RWPE2 (cell line): ENCODE results near the gene PEX11G.
"Not testable (repeated sequence)": the region's sequence is repeated elsewhere in the genome, so short reads cannot be mapped to it uniquely, and the experiment has no call there.

Experiments
- ATAC-seq: fragments of 200-7000 bp; cut with Tn5 transposase; 3 replicates; pipeline ENCODE4 v1.9.1; 2021; ENCODE audit warnings: low read depth
- DNase-seq: peaks from one replicate; pipeline ENCODE4 v3.0.0-alpha.2; 2020; ENCODE audit warnings: low spot score
- H3K27ac ChIP-seq: fragments of 450-650 bp; 2 replicates; pipeline ENCODE4 v1.5.1; 2017; ENCODE audit warnings: mild to moderate bottlenecking; ENCODE audit not compliant: poor library complexity, severe bottlenecking
- H3K27me3 ChIP-seq: fragments of 250-450 bp; sonication (Bioruptor Pico); 2 replicates; pipeline ENCODE4 v1.5.1; 2021; ENCODE audit warnings: mild to moderate bottlenecking, moderate library complexity; ENCODE audit not compliant: insufficient read depth, poor library complexity, severe bottlenecking
- H3K36me3 ChIP-seq: fragments of 250-450 bp; sonication (Bioruptor Pico); 2 replicates; pipeline ENCODE4 v1.5.1; 2020; ENCODE audit warnings: low read depth, mild to moderate bottlenecking, moderate library complexity
- H3K4me1 ChIP-seq: fragments of 250-450 bp; sonication (Bioruptor Pico); 2 replicates; pipeline ENCODE4 v1.5.1; 2021; ENCODE audit warnings: mild to moderate bottlenecking, moderate library complexity; ENCODE audit not compliant: insufficient read depth, poor library complexity, severe bottlenecking
- H3K4me3 ChIP-seq: fragments of 250-450 bp; sonication (Bioruptor Pico); 2 replicates; pipeline ENCODE4 v1.5.1; 2021; ENCODE audit warnings: mild to moderate bottlenecking, moderate library complexity; ENCODE audit not compliant: severe bottlenecking
- H3K9me3 ChIP-seq: fragments of 250-450 bp; sonication (Bioruptor Pico); 2 replicates; pipeline ENCODE4 v1.5.1; 2021; ENCODE audit warnings: mild to moderate bottlenecking, moderate library complexity; ENCODE audit not compliant: severe bottlenecking
- TF ChIP-seq, protein P1 (sequence below): fragments of 450-650 bp; IDR thresholded peaks from one replicate; pipeline ENCODE4 v1.5.1; 2017; ENCODE audit warnings: mild to moderate bottlenecking, moderate library complexity; ENCODE audit not compliant: poor library complexity, severe bottlenecking

PEX11G gene

DNA sequence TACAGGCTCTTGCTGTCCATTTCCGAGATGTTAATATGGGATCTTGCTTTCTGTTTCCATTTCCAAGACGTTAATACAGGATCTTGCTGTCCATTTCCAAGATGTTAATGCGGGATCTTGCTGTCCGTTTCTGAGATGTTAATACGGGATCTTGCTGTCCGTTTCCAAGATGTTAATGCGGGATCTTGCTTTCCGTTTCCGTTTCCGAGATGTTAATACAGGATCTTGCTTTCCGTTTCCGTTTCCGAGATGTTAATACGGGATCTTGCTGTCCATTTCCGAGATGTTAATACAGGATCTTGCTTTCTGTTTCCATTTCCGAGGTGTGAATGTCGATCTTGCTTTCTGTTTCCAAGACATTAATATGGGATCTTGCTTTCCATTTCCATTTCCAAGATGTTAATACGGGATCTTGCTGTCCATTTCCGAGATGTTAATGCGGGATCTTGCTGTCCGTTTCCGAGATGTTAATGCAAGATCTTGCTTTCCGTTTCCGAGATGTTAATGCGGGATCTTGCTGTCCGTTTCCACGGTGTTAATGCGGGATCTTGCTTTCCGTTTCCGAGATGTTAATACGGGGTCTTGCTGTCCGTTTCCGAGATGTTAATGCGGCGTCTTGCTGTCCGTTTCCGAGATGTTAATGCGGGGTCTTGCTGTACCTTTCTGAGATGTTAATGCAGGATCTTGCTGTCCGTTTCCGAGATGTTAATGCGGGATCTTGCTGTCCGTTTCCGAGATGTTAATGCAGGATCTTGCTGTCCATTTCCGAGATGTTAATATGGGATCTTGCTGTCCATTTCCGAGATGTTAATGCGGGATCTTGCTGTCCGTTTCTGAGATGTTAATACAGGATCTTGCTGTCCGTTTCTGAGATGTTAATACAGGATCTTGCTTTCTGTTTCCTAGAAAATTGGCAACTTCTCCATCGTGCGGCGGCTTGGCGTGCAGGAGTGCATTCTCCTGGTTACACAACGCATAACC lies 38.3 kb downstream of the PEX11G start:
- Histone ChIP-seq H3K27ac (no peak overlapping the region), H3K9me3 (peaks cover 6% of the 10 kb centered on the region), H3K27me3 (no peaks in the 10 kb centered on the region), H3K4me3 (no peak overlapping the region), H3K36me3 (peaks cover 87% of the 10 kb centered on the region), H3K4me1 (no peaks in the 10 kb centered on the region)
- DNase-seq (no peak), ATAC-seq (no peak)
- TF ChIP-seq, protein P1, sequence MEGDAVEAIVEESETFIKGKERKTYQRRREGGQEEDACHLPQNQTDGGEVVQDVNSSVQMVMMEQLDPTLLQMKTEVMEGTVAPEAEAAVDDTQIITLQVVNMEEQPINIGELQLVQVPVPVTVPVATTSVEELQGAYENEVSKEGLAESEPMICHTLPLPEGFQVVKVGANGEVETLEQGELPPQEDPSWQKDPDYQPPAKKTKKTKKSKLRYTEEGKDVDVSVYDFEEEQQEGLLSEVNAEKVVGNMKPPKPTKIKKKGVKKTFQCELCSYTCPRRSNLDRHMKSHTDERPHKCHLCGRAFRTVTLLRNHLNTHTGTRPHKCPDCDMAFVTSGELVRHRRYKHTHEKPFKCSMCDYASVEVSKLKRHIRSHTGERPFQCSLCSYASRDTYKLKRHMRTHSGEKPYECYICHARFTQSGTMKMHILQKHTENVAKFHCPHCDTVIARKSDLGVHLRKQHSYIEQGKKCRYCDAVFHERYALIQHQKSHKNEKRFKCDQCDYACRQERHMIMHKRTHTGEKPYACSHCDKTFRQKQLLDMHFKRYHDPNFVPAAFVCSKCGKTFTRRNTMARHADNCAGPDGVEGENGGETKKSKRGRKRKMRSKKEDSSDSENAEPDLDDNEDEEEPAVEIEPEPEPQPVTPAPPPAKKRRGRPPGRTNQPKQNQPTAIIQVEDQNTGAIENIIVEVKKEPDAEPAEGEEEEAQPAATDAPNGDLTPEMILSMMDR, result no peak

DNA sequence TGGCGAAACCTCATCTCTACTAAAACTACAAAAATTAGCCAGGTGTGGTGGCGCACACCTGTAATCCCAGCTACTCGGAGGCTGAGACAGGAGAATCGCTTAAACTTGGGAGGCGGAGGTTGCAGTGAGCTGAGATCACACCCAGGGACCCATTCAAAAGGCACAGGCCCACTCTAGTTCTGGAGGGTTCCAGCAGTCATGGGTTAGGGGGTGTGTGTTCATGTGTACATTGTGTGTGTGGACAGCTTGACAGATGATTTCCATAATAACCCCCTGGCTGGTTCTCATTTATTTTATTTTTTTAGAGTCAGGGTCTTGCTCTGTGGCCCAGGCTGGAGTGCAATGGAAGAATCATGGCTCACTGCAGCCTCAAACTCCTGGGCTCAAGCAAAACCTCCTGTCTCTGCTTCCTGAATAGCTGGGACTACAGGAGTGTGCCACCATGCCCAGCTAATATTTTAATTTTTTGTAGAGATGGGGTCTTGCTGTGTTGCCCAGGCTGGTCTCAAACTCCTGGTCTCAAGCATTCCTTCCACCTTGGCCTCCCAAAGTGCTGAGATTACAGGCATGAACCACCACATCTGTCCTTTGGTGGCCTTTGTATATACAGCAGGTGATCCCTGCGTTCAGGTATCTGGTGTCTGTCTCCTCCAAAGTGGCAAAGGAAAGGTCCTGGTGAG lies 39.3 kb downstream of the PEX11G start:
- DNase-seq, H3K4me1 ChIP-seq, H3K4me3 ChIP-seq, H3K9me3 ChIP-seq, H3K27me3 ChIP-seq, ATAC-seq, H3K27ac ChIP-seq: not testable (repeated sequence)
- peaks cover 87% of the 10 kb centered on the region for H3K36me3 ChIP-seq

DNA sequence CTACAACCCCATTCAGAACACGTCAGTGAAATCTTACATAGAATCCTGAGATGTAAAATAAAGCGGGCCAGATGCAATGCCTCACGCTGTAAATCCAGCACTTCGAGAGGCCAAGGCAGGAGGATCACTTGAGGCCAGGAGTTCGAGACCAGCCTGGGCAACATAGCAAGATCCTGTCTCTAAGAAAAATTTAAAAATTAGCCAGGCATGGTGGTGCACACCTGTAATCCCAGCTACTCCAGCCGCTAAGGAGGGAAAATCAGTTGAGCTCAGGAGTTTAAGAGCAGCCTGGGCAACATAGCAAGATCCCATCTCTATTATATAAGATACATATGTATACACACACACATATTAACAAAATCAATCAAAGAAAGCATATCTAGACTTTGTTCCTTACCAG lies 41.2 kb downstream of the PEX11G start:
- ATAC-seq, result no peak
- Histone ChIP-seq H3K27me3 (no peaks in the 10 kb centered on the region), H3K27ac (no peak overlapping the region), H3K9me3 (no peaks in the 10 kb centered on the region), H3K4me1 (no peaks in the 10 kb centered on the region), H3K36me3 (peaks cover 86% of the 10 kb centered on the region), H3K4me3 (no peak overlapping the region)
- no peak for DNase-seq
- TF ChIP-seq, protein P1, result no peak

DNA sequence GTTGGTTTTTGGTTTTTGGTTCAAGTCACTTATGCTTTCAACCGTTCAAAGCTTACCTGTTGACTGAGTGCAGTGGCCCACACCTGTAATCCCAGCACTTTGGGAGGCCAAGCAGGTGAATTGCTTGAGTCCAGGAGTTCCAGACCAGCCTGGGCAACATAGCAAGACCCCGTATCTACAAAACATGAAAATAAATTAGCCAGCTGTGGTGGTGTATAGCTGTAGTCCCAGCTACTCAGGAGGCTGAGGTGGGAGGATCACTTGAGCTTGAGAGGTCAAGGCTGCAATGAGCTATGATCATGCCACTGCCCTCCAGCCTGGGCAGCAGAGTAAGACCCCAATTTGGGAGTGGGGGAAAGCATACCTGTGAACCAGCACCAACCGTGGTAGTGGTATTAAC lies 43.7 kb downstream of the PEX11G start:
- H3K4me1 ChIP-seq, result no peaks in the 10 kb centered on the region
- no peaks in the 10 kb centered on the region for H3K9me3 ChIP-seq
- H3K27me3 ChIP-seq, result no peaks in the 10 kb centered on the region
- ATAC-seq (no peak), DNase-seq (no peak)
- TF ChIP-seq, protein P1, result no peak
- no peak overlapping the region for H3K27ac ChIP-seq
- peaks cover 90% of the 10 kb centered on the region for H3K36me3 ChIP-seq
- H3K4me3 ChIP-seq, result no peak overlapping the region

DNA sequence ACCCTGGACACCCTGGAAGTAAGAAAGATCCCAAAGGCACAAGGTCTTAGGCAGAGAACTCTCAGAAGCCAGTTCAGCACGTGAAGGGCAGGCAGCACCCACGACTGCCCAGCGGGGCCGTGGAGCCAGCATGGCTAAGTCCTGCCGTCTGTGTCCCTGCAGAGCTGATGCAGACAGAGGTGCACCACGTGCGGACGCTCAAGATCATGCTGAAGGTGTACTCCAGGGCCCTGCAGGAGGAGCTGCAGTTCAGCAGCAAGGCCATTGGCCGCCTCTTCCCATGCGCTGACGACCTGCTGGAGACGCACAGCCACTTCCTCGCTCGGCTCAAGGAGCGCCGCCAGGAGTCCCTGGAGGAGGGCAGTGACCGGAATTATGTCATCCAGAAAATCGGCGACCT lies 44.8 kb downstream of the PEX11G start:
- ATAC-seq, result no peak
- no peaks in the 10 kb centered on the region for H3K4me1 ChIP-seq
- no peak overlapping the region for H3K4me3 ChIP-seq
- DNase-seq, result no peak
- H3K9me3 ChIP-seq, result no peaks in the 10 kb centered on the region
- TF ChIP-seq, protein P1, result no peak
- no peak overlapping the region for H3K27ac ChIP-seq
- peaks cover 90% of the 10 kb centered on the region for H3K36me3 ChIP-seq
- no peaks in the 10 kb centered on the region for H3K27me3 ChIP-seq
